Panc1 (cell line): ENCODE measurements around the gene TANGO6. TPM values are rescaled to one million over a fixed set of nuclear protein-coding genes. Genes with fewer than 3 reads are reported as not detected.

Experiments used
- ATAC-seq: fragments of 200-7000 bp; cut with Tn5 transposase; 2 replicates; pipeline ENCODE4 v1.9.1; 2020; ENCODE audit warnings: mild to moderate bottlenecking, moderate library complexity
- BruUV-seq: library from RNA; stranded (reverse); fragments of 400-500 nt; replicated peaks from 2 replicates; lab custom pipeline; 2021; lab: Mats Ljungman, UMichigan
- CTCF ChIA-PET: fragments of 300-600 bp; sonication (Branson Sonifier 250); formaldehyde crosslinking; loops from one replicate; lab custom pipeline; 2022; ENCODE audit warnings: antibody characterized with exemption; lab: Charles Lee
- POLR2A ChIA-PET: fragments of 300-600 bp; sonication (Branson Sonifier 250); formaldehyde crosslinking; loops from one replicate; lab custom pipeline; 2022; ENCODE audit warnings: antibody characterized with exemption; lab: Charles Lee
- DNase-seq: peaks from one replicate; pipeline ENCODE4 v3.0.0-alpha.2; 2010; ENCODE audit warnings: low read depth, low spot score
- H3K27ac ChIP-seq: 2 replicates; pipeline ENCODE4 v1.5.1; 2011; ENCODE audit warnings: mild to moderate bottlenecking, low read length, inconsistent platforms
- H3K27me3 ChIP-seq: fragments of 200-500 bp; sonication (Bioruptor generic); 2 replicates; pipeline ENCODE4 v1.6.0; 2014; ENCODE audit warnings: low read length, inconsistent platforms; ENCODE audit not compliant: control insufficient read depth, insufficient read depth
- H3K36me3 ChIP-seq: fragments of 200-500 bp; sonication (Bioruptor generic); 2 replicates; pipeline ENCODE4 v1.5.1; 2014; ENCODE audit warnings: inconsistent platforms, mild to moderate bottlenecking, low read length, moderate library complexity; ENCODE audit not compliant: control insufficient read depth, insufficient read depth
- H3K4me1 ChIP-seq: 2 replicates; pipeline ENCODE4 v1.5.1; 2011; ENCODE audit warnings: inconsistent platforms, mild to moderate bottlenecking, low read length, moderate library complexity; ENCODE audit not compliant: control insufficient read depth, insufficient read depth
- H3K4me3 ChIP-seq, 2 experiments: 2 replicates each; pipeline ENCODE4 v1.5.1; 2011 to 2012; ENCODE audit warnings: low read depth in 2 of 2, low read length in 2 of 2, mild to moderate bottlenecking in 2 of 2, inconsistent platforms in 1 of 2, moderate library complexity in 1 of 2
- H3K9me3 ChIP-seq: fragments of 200-500 bp; sonication (Bioruptor generic); 2 replicates; pipeline ENCODE4 v1.5.1; 2014; ENCODE audit warnings: low read depth, mild to moderate bottlenecking, inconsistent platforms, low read length, moderate library complexity; ENCODE audit not compliant: control insufficient read depth, insufficient read depth
- POLR2AphosphoS5 ChIP-seq: IDR thresholded peaks from 2 replicates; pipeline ENCODE4 v1.6.1; 2012; ENCODE audit warnings: mild to moderate bottlenecking, low read depth, low read length, moderate library complexity
- SIN3A ChIP-seq: IDR thresholded peaks from 2 replicates; pipeline ENCODE4 v1.6.1; 2012; ENCODE audit warnings: low read depth, mild to moderate bottlenecking, low read length, moderate library complexity, borderline replicate concordance; ENCODE audit not compliant: insufficient read depth
- TCF7L2 ChIP-seq: IDR thresholded peaks from 2 replicates; pipeline ENCODE4 v1.6.1; 2011; ENCODE audit warnings: mild to moderate bottlenecking, low read depth, low read length, inconsistent platforms
- in situ Hi-C: cut with HindIII; loops from 2 replicates; pipeline ENCODE4 v1.10.0; 2016; ENCODE audit warnings: low sequenced_read_pairs, low pct_unique_long_range_greater_than_20kb
- intact Hi-C: fragments of 100-400 bp; cut with micrococcal nuclease; formaldehyde crosslinking; loops from one replicate; pipeline ENCODE4 v1.10.0; 2022; ENCODE audit not compliant: unreplicated experiment
- total RNA-seq: library from RNA; stranded (reverse); gene quantifications from one replicate; pipeline ENCODE4 v1.2.1, GENCODE V29; 2021; ENCODE audit not compliant: unreplicated experiment
- TF ChIP-seq, protein P1 (sequence below): fragments of 450-650 bp; IDR thresholded peaks from 2 replicates; pipeline ENCODE4 v1.5.1; 2017; ENCODE audit warnings: mild to moderate bottlenecking
- TF ChIP-seq, protein P2 (sequence below), 2 experiments: IDR thresholded peaks; 2 replicates each; pipeline ENCODE4 v1.6.1; 2011 to 2012; ENCODE audit warnings: low read depth in 2 of 2, control low read depth in 1 of 2, low read length in 1 of 2, mild to moderate bottlenecking in 1 of 2, moderate library complexity in 1 of 2; ENCODE audit not compliant: insufficient read depth in 1 of 2

Gene TANGO6
- total RNA-seq, 1 experiment from 2014 or later = 11.0 TPM

DNA sequence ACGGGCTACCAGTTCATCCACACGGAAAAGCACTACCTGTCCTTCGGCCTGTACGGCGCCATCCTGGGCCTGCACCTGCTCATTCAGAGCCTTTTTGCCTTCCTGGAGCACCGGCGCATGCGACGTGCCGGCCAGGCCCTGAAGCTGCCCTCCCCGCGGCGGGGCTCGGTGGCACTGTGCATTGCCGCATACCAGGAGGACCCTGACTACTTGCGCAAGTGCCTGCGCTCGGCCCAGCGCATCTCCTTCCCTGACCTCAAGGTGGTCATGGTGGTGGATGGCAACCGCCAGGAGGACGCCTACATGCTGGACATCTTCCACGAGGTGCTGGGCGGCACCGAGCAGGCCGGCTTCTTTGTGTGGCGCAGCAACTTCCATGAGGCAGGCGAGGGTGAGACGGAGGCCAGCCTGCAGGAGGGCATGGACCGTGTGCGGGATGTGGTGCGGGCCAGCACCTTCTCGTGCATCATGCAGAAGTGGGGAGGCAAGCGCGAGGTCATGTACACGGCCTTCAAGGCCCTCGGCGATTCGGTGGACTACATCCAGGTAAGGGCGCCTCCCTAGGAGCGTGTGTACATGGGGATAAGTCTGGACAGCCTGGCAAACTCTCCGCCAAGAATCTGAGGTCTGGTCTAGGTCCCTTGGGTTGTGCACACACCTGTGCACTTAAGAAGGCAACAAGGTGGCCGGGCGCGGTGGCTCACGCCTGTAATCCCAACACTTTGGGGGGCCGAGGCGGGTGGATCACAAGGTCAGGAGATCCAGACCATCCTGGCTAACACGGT is 266.3 kb downstream of the TANGO6 start:
- Histone ChIP-seq H3K4me1 (peaks cover 19% of the 10 kb centered on the region), H3K27me3 (no peaks in the 10 kb centered on the region), H3K27ac (no peak overlapping the region), H3K4me3 (no peak overlapping the region), H3K36me3 (no peaks in the 10 kb centered on the region), H3K9me3 (no peaks in the 10 kb centered on the region)
- TF ChIP-seq, protein P1, sequence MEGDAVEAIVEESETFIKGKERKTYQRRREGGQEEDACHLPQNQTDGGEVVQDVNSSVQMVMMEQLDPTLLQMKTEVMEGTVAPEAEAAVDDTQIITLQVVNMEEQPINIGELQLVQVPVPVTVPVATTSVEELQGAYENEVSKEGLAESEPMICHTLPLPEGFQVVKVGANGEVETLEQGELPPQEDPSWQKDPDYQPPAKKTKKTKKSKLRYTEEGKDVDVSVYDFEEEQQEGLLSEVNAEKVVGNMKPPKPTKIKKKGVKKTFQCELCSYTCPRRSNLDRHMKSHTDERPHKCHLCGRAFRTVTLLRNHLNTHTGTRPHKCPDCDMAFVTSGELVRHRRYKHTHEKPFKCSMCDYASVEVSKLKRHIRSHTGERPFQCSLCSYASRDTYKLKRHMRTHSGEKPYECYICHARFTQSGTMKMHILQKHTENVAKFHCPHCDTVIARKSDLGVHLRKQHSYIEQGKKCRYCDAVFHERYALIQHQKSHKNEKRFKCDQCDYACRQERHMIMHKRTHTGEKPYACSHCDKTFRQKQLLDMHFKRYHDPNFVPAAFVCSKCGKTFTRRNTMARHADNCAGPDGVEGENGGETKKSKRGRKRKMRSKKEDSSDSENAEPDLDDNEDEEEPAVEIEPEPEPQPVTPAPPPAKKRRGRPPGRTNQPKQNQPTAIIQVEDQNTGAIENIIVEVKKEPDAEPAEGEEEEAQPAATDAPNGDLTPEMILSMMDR = no peak
- TF ChIP-seq TCF7L2 (no peak), SIN3A (no peak), POLR2AphosphoS5 (no peak)
- TF ChIP-seq, protein P2, sequence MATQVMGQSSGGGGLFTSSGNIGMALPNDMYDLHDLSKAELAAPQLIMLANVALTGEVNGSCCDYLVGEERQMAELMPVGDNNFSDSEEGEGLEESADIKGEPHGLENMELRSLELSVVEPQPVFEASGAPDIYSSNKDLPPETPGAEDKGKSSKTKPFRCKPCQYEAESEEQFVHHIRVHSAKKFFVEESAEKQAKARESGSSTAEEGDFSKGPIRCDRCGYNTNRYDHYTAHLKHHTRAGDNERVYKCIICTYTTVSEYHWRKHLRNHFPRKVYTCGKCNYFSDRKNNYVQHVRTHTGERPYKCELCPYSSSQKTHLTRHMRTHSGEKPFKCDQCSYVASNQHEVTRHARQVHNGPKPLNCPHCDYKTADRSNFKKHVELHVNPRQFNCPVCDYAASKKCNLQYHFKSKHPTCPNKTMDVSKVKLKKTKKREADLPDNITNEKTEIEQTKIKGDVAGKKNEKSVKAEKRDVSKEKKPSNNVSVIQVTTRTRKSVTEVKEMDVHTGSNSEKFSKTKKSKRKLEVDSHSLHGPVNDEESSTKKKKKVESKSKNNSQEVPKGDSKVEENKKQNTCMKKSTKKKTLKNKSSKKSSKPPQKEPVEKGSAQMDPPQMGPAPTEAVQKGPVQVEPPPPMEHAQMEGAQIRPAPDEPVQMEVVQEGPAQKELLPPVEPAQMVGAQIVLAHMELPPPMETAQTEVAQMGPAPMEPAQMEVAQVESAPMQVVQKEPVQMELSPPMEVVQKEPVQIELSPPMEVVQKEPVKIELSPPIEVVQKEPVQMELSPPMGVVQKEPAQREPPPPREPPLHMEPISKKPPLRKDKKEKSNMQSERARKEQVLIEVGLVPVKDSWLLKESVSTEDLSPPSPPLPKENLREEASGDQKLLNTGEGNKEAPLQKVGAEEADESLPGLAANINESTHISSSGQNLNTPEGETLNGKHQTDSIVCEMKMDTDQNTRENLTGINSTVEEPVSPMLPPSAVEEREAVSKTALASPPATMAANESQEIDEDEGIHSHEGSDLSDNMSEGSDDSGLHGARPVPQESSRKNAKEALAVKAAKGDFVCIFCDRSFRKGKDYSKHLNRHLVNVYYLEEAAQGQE (IDR thresholded peaks at IDR 0.05; ENCODE audit: insufficient read depth in 1 of 2, low read depth in 2 of 2, low read length in 1 of 2) = no peak
- in situ Hi-C loops (no loop called here), intact Hi-C loops (loop anchor here (5.0 to 10.0 kb wide), 2 partner anchors 207 to 255 kb away; no protein-coding TSS in a partner anchor)
- DNase-seq = no peak
- no TSS peak for BruUV-seq
- ChIA-PET CTCF (no interaction called here), POLR2A (no interaction called here)
- ATAC-seq = no peak

DNA sequence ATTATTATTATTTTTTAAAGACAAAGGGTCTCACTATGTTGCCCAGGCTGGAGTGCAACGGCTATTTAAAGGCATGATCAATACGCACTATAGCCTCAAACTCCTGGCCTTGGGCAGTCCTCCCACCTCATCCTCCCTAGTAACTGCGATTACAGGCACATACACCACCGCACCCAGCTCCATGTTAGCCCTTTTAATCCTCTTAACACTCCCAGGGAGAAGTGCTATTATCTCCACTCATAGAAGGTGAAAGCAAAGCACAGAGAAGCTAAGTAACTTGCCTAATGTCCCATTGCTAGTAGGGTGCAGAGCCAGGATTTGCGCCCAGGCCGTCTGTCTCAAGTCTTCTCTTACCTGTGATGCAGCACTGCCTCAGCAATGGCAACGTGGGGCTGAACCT is 267.1 kb downstream of the TANGO6 start:
- no TSS peak for BruUV-seq
- CTCF ChIA-PET = interaction anchor here (0.6 kb wide), 1 partner anchor 118 kb away, joined by 4 read pairs; no protein-coding TSS in a partner anchor
- H3K36me3 ChIP-seq = no peaks in the 10 kb centered on the region
- H3K27ac ChIP-seq = no peak overlapping the region
- no peaks in the 10 kb centered on the region for H3K9me3 ChIP-seq
- ATAC-seq (no peak), DNase-seq (no peak)
- no peaks in the 10 kb centered on the region for H3K27me3 ChIP-seq
- in situ Hi-C loops = no loop called here
- TF ChIP-seq SIN3A (no peak), POLR2AphosphoS5 (no peak), TCF7L2 (no peak)
- H3K4me1 ChIP-seq = peaks cover 16% of the 10 kb centered on the region
- POLR2A ChIA-PET = no interaction called here
- H3K4me3 ChIP-seq = no peak overlapping the region
- intact Hi-C loops = loop anchor here (10.0 kb wide), 1 partner anchor 256 kb away; no protein-coding TSS in a partner anchor
